HepG2 (cell line): ENCODE results near the gene EMILIN3. TPM values are rescaled to one million over a fixed set of nuclear protein-coding genes. Genes with fewer than 3 reads are reported as not detected.

Source experiments
- BRCA1 ChIP-seq: sonication (generic); formaldehyde crosslinking; IDR thresholded peaks from 2 replicates; pipeline ENCODE4 v1.4.0; 2020; ENCODE audit warnings: missing genetic modification reagents
- CBFB ChIP-seq: sonication (generic); formaldehyde crosslinking; IDR thresholded peaks from 2 replicates; pipeline ENCODE4 v1.4.0; 2020; ENCODE audit warnings: missing genetic modification reagents
- DZIP1 ChIP-seq: sonication (generic); formaldehyde crosslinking; IDR thresholded peaks from 2 replicates; pipeline ENCODE4 v1.5.0; 2020; ENCODE audit warnings: mild to moderate bottlenecking, missing genetic modification reagents
- FOXK2 ChIP-seq: fragments of 450-650 bp; IDR thresholded peaks from 2 replicates; pipeline ENCODE4 v1.6.1; 2016
- HNRNPK ChIP-seq: fragments of 200-400 bp; formaldehyde crosslinking; IDR thresholded peaks from 2 replicates; pipeline ENCODE4 v1.6.1; 2018; ENCODE audit warnings: low read length, low read depth, moderate library complexity, mild to moderate bottlenecking; ENCODE audit not compliant: poor library complexity, severe bottlenecking
- JUNB ChIP-seq: sonication (generic); formaldehyde crosslinking; IDR thresholded peaks from 2 replicates; pipeline ENCODE4 v1.8.0; 2022; ENCODE audit warnings: missing genetic modification reagents, mild to moderate bottlenecking, borderline replicate concordance
- POGK ChIP-seq: sonication (generic); formaldehyde crosslinking; conservative IDR thresholded peaks from 2 replicates; pipeline ENCODE4 v1.8.0; 2022; ENCODE audit warnings: mild to moderate bottlenecking, moderate library complexity, missing genetic modification reagents
- RARA ChIP-seq: IDR thresholded peaks from 2 replicates; pipeline ENCODE4 v1.6.1; 2016; ENCODE audit warnings: missing genetic modification reagents, missing compliant biosample characterization
- RFX3 ChIP-seq: IDR thresholded peaks from 2 replicates; pipeline ENCODE4 v1.6.1; 2016; ENCODE audit warnings: missing biosample characterization, missing genetic modification reagents
- TOPORS ChIP-seq: sonication (generic); formaldehyde crosslinking; IDR thresholded peaks from 2 replicates; pipeline ENCODE4 v1.8.0; 2023; ENCODE audit warnings: mild to moderate bottlenecking, missing genetic modification reagents
- TP53 ChIP-seq: sonication (generic); formaldehyde crosslinking; conservative IDR thresholded peaks from 2 replicates; pipeline ENCODE4 v1.4.0; 2020; ENCODE audit warnings: missing genetic modification reagents
- ZBTB10 ChIP-seq: sonication (generic); formaldehyde crosslinking; IDR thresholded peaks from 2 replicates; pipeline ENCODE4 v1.4.0; 2020; ENCODE audit warnings: missing genetic modification reagents, borderline replicate concordance
- ZBTB8A ChIP-seq: sonication (generic); formaldehyde crosslinking; IDR thresholded peaks from 2 replicates; pipeline ENCODE4 v1.4.0; 2020; ENCODE audit warnings: mild to moderate bottlenecking, low read depth, missing genetic modification reagents, borderline replicate concordance
- ZNF180 ChIP-seq: sonication (generic); formaldehyde crosslinking; IDR thresholded peaks from 2 replicates; pipeline ENCODE4 v1.4.0; 2020; ENCODE audit warnings: low read depth, missing genetic modification reagents, borderline replicate concordance
- ZNF33B ChIP-seq: sonication (generic); formaldehyde crosslinking; IDR thresholded peaks from 2 replicates; pipeline ENCODE4 v1.5.1; 2020; ENCODE audit warnings: mild to moderate bottlenecking, missing genetic modification reagents
- ZNF709 ChIP-seq: sonication (generic); formaldehyde crosslinking; IDR thresholded peaks from 2 replicates; pipeline ENCODE4 v1.5.0; 2020; ENCODE audit warnings: mild to moderate bottlenecking, missing genetic modification reagents
- ZNF740 ChIP-seq: sonication (generic); formaldehyde crosslinking; IDR thresholded peaks from 2 replicates; pipeline ENCODE4 v1.4.0; 2020; ENCODE audit warnings: missing genetic modification reagents
- ZNF800 ChIP-seq: sonication (generic); formaldehyde crosslinking; IDR thresholded peaks from 2 replicates; pipeline ENCODE4 v1.4.0; 2020; ENCODE audit warnings: missing genetic modification reagents
- ZSCAN31 ChIP-seq: sonication (generic); formaldehyde crosslinking; IDR thresholded peaks from 2 replicates; pipeline ENCODE4 v1.5.0; 2020; ENCODE audit warnings: low read depth, mild to moderate bottlenecking, missing genetic modification reagents
- polyA plus RNA-seq, 8 experiments: library from polyadenylated mRNA; depleted of rRNA in 3 of 8; stranded (reverse) in 7 of 8; unstranded in 1 of 8; fragments of >200 nt; fragmentation: Illumina TruSeq in 4 of 8; extraction: Trizol in 4 of 8; gene quantifications; 2 replicates each; pipeline versions ENCODE4 v1.2.1 to v1.2.3, GENCODE V29; 2011 to 2016; ENCODE audit warnings: low read depth in 4 of 8, missing spikeins in 1 of 8, mixed read lengths in 1 of 8; ENCODE audit not compliant: insufficient read depth in 1 of 8
- total RNA-seq, 5 experiments: library from RNA; depleted of rRNA; stranded (reverse); fragments of >200 nt; fragmentation: Illumina TruSeq; extraction: Trizol; gene quantifications; 2 replicates each; pipeline ENCODE4 v1.2.3, GENCODE V29; 2016; ENCODE audit warnings: low read depth in 1 of 5

Gene EMILIN3
- total and polyA plus RNA-seq, 2 of the 13 experiments (the other 11 are each of a cell fraction or from before 2014, with no cell fraction given) = 0.25 to 0.29 TPM

- TF ChIP-seq ZNF33B (CRISPR knock-in tag) (no peak), TP53 (CRISPR knock-in tag) (no peak), JUNB (CRISPR knock-in tag) (no peak), DZIP1 (CRISPR knock-in tag) (peak; percentile 97), ZNF800 (CRISPR knock-in tag) (no peak), RFX3 (CRISPR knock-in tag) (no peak), HNRNPK (peak; percentile 9), BRCA1 (CRISPR knock-in tag) (peak; percentile 17; the same call in 1 of the 2 replicates), ZNF709 (no peak; the same call in none of the 2 replicates), ZNF180 (CRISPR knock-in tag) (0 out of 2 replicates have a peak, but pooled peaks have one; percentile 25), POGK (CRISPR knock-in tag) (peak; percentile 50), TOPORS (CRISPR knock-in tag) (peak; percentile 73), ZBTB10 (CRISPR knock-in tag) (peak; percentile 72; the same call in 1 of the 2 replicates), ZNF740 (CRISPR knock-in tag) (no peak; the same call in none of the 2 replicates), ZSCAN31 (CRISPR knock-in tag) (0 out of 2 replicates have a peak, but pooled peaks have one; percentile 71), RARA (CRISPR knock-in tag) (no peak; the same call in 1 of the 2 replicates), ZBTB8A (CRISPR knock-in tag) (no peak), FOXK2 (no peak), CBFB (CRISPR knock-in tag) (no peak)
Measured at GRCh38 chr20:41316602-41317545, 49.7 kb downstream of the EMILIN3 start (continued).
